Psoas muscle (tissue), 8 donors: Measurements from ENCODE around the gene INTS14. TPM values are rescaled to one million over a fixed set of nuclear protein-coding genes. Genes with fewer than 3 reads are reported as not detected.

Source experiments
- ATAC-seq, 4 donors: fragments of 200-7000 bp; cut with Tn5 transposase; one replicate each; pipeline ENCODE4 v1.9.1; 2020; ENCODE audit warnings: moderate library complexity in 3 of 4, mild to moderate bottlenecking in 2 of 4
- DNase-seq, 2 donors: peaks; one replicate each; pipeline ENCODE4 v3.0.0-alpha.2; 2020
- H3K27ac ChIP-seq: fragments of 200-600 bp; one replicate; pipeline ENCODE4 v1.8.0; 2022
- H3K27me3 ChIP-seq, 3 donors: fragments of 200-600 bp in 1 of 3; one replicate each; pipeline versions ENCODE4 v1.6.1 to v1.8.0; 2013 to 2022; ENCODE audit warnings: low read length in 2 of 3, mild to moderate bottlenecking in 2 of 3, moderate library complexity in 1 of 3; ENCODE audit not compliant: insufficient read depth in 3 of 3
- H3K36me3 ChIP-seq, 2 donors: fragments of 200-600 bp in 1 of 2; one replicate each; pipeline versions ENCODE4 v1.6.1 to v1.8.0; 2013 to 2022; ENCODE audit warnings: low read depth in 1 of 2, mild to moderate bottlenecking in 1 of 2, moderate library complexity in 1 of 2; ENCODE audit not compliant: insufficient read depth in 1 of 2
- H3K4me1 ChIP-seq: fragments of 200-600 bp; one replicate; pipeline ENCODE4 v1.8.0; 2022
- H3K4me3 ChIP-seq: fragments of 200-600 bp; one replicate; pipeline ENCODE4 v1.8.0; 2022; ENCODE audit warnings: mild to moderate bottlenecking
- H3K9me3 ChIP-seq: fragments of 200-600 bp; one replicate; pipeline ENCODE4 v1.8.0; 2022
- WGBS, 3 donors: extraction: QIAGEN DNeasy Blood & Tissue Kit; methylation state at CpG; one replicate each; pipeline versions ENCODE4 v1.1.6 to v1.1.7; 2013; 5-methylcytosine and 5-hydroxymethylcytosine counted together
- intact Hi-C, 2 donors: fragments of 100-400 bp; cut with DNase I; formaldehyde crosslinking; loops; one replicate each; pipeline versions ENCODE4 v1.11.0 to v1.14.2; 2022
- polyA plus RNA-seq, 3 donors: library from polyadenylated mRNA; stranded (reverse); fragments of 200-250 nt; gene quantifications; one replicate each; pipeline ENCODE4 v1.2.3, GENCODE V29; 2013
- total RNA-seq, 4 donors: library from RNA; stranded (reverse); fragmentation: NEBNext Ultra II Directional in 2 of 4; extraction: Animal tissue kit (Norgen Biotek cat#: 25700) in 2 of 4; gene quantifications; one replicate each; pipeline versions ENCODE4 v1.2.1 to v1.2.4, GENCODE V29; 2021 to 2023
- TF ChIP-seq, protein P1 (sequence below): fragments of 200-600 bp; IDR thresholded peaks from one replicate; pipeline ENCODE4 v1.8.0; 2022; ENCODE audit warnings: antibody characterized with exemption
- donor health status: healthy with polysubstance abuse.
- donor health status: DM: no; HTN: no; CAD: no; lungs with moderate emphysema.
- donor health status: Bipolar disorder and iron deficiency.
- donor health status: healthy.
- donor health status: DM: yes; HTN: yes; CAD: no.
- donor health status: DM: no; HTN: no; CAD: no.
- donor health status: DM: no; HTN: no; CAD: no.
- donor health status: DM: yes; HTN: yes; CAD: no.

Gene INTS14
- total and polyA plus RNA-seq, 7 donors, result 8.7 to 20.2 (median 16.1) TPM

DNA sequence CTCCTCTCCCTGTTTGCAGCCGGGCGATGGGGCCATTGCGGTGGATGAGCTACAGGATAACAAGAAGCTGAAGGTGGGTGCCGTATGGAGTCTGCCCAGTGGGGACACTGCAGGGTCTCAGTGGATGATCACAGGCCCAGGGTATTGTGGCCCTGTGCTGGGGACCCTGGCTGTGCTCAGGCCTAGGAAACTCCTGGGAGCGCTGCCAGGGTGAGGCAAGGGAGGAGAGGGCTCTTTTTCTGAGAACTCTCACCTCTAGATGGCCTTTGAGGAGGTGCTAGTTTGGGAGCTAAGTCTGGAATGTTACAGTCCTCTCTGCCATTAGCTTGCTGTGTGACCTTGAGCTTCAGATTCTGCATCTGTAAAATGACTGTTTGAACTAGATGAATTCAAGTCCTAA is 27.2 kb upstream of the INTS14 start:
- no peak overlapping the region for H3K27ac ChIP-seq
- intact Hi-C loops, result loop anchor here (10.0 kb wide), 4 partner anchors 187 to 647 kb away; partner anchors contain the start of gene RAB11A (in 1 of the 2)
- no peaks in the 10 kb centered on the region for H3K36me3 ChIP-seq
- no peaks in the 10 kb centered on the region for H3K9me3 ChIP-seq
- peaks cover 4% of the 10 kb centered on the region for H3K4me1 ChIP-seq
- ATAC-seq, result no peak
- TF ChIP-seq, protein P1, sequence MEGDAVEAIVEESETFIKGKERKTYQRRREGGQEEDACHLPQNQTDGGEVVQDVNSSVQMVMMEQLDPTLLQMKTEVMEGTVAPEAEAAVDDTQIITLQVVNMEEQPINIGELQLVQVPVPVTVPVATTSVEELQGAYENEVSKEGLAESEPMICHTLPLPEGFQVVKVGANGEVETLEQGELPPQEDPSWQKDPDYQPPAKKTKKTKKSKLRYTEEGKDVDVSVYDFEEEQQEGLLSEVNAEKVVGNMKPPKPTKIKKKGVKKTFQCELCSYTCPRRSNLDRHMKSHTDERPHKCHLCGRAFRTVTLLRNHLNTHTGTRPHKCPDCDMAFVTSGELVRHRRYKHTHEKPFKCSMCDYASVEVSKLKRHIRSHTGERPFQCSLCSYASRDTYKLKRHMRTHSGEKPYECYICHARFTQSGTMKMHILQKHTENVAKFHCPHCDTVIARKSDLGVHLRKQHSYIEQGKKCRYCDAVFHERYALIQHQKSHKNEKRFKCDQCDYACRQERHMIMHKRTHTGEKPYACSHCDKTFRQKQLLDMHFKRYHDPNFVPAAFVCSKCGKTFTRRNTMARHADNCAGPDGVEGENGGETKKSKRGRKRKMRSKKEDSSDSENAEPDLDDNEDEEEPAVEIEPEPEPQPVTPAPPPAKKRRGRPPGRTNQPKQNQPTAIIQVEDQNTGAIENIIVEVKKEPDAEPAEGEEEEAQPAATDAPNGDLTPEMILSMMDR, result no peak
- WGBS, 3 donors, result 84 to 88% (median 85%) methylated on average over 5 of the region's 5 CpGs
- DNase-seq, result no peak
- no peak overlapping the region for H3K4me3 ChIP-seq
- H3K27me3 ChIP-seq, result no peaks in the 10 kb centered on the region

DNA sequence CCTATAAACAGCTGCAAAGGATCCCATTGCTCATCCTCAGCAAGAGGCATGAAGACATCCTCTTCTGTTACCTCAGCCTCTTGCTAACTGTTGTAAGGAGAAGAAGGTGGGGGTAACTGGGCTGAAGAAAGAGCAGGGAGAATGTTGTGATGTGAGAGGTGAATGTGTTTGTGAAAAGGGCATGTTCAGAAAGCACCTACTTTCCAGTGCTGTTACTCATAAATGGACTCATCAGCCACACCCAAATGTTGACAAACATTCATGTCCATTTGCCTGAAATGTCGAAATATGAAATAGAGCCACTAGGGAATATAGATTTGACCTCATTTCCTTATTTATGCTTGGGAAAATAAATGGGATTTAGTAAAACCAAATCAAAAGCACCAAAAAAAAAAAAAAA is 23.4 kb upstream of the INTS14 start:
- intact Hi-C loops, result loop anchor here (10.0 kb wide), 4 partner anchors 190 to 650 kb away; partner anchors contain the start of gene RAB11A (in 1 of the 2)
- ATAC-seq (no peak), DNase-seq (no peak)
- no peaks in the 10 kb centered on the region for H3K9me3 ChIP-seq
- H3K4me3 ChIP-seq, result no peak overlapping the region
- peaks cover 4% of the 10 kb centered on the region for H3K4me1 ChIP-seq
- H3K36me3 ChIP-seq, result no peaks in the 10 kb centered on the region
- H3K27me3 ChIP-seq, result no peaks in the 10 kb centered on the region
- WGBS, 3 donors, result 84 to 86% (median 85%) methylated on average over 1 of the region's 1 CpG
- no peak overlapping the region for H3K27ac ChIP-seq
- TF ChIP-seq, protein P1, result no peak

DNA sequence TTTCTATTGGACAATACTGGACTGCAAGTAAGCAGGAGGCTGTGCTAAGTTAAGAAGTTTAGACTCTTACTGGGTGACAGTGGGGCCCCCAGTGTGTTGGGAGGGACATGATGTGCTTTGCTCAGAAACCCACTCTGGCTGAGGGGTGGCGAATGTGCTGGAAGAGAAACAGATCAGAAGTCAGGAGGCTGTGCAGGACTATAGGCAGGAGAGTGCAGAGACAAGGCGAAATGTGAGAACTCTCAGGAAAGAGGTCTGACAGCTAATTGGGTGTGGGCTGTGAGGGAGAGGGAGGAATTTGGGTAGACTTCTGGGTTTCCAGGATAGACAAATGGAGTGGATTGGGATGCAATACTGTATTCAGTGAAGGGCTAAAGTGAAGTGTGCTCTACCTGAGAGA is 22.8 kb upstream of the INTS14 start:
- H3K27me3 ChIP-seq, result no peaks in the 10 kb centered on the region
- no peak overlapping the region for H3K4me3 ChIP-seq
- no peak overlapping the region for H3K27ac ChIP-seq
- ATAC-seq, result no peak
- no peaks in the 10 kb centered on the region for H3K9me3 ChIP-seq
- intact Hi-C loops, result loop anchor here (10.0 kb wide), 4 partner anchors 191 to 651 kb away; partner anchors contain the start of gene RAB11A (in 1 of the 2)
- 64 to 93% (median 82%) methylated on average over 2 of the region's 2 CpGs for WGBS, 3 donors
- TF ChIP-seq, protein P1, result no peak
- DNase-seq, result no peak
- peaks cover 1% of the 10 kb centered on the region for H3K4me1 ChIP-seq
- no peaks in the 10 kb centered on the region for H3K36me3 ChIP-seq

GRCh38 chr15:65632780-65633375 is 21.9 kb upstream of the INTS14 start:
- no peaks in the 10 kb centered on the region for H3K27me3 ChIP-seq
- WGBS, 3 donors, result 53 to 59% (median 57%) methylated on average over 4 of the region's 4 CpGs
- intact Hi-C loops, result loop anchor here (10.0 kb wide), 4 partner anchors 192 to 652 kb away; partner anchors contain the start of gene RAB11A (in 1 of the 2)
- ATAC-seq (no peak), DNase-seq (no peak)
- H3K9me3 ChIP-seq, result no peaks in the 10 kb centered on the region
- TF ChIP-seq, protein P1, result no peak
- no peaks in the 10 kb centered on the region for H3K36me3 ChIP-seq
- no peak overlapping the region for H3K4me3 ChIP-seq
- no peak overlapping the region for H3K27ac ChIP-seq
- H3K4me1 ChIP-seq, result no peaks in the 10 kb centered on the region
